IMR-90 (cell line): ENCODE measurements around the gene EIF5A2. TPM values are rescaled to one million over a fixed set of nuclear protein-coding genes. Genes with fewer than 3 reads are reported as not detected.

Source experiments
- ATAC-seq: fragments of 200-7000 bp; cut with Tn5 transposase; 2 replicates; pipeline ENCODE4 v1.9.1; 2020; ENCODE audit warnings: low read depth, mild to moderate bottlenecking, moderate library complexity
- BruUV-seq: library from RNA; stranded (reverse); fragments of 400-500 nt; replicated peaks from 2 replicates; lab custom pipeline; 2021; lab: Mats Ljungman, UMichigan
- CTCF ChIA-PET: fragments of 300-600 bp; formaldehyde crosslinking; extraction: SDS; loops from one replicate; lab custom pipeline; 2021; ENCODE audit warnings: antibody characterized with exemption; lab: Yijun Ruan, JAX
- POLR2A ChIA-PET: fragments of 300-600 bp; sonication (Branson Sonifier 250); formaldehyde crosslinking; loops from one replicate; lab custom pipeline; 2022; ENCODE audit warnings: antibody characterized with exemption; ENCODE audit not compliant: unreplicated experiment; lab: Charles Lee
- DNase-seq: peaks from one replicate; pipeline ENCODE4 v3.0.0; 2013
- H2AFZ ChIP-seq: replicated peaks from 2 replicates; pipeline ENCODE3; 2013; ENCODE audit warnings: low read length, mild to moderate bottlenecking; ENCODE audit not compliant: poor library complexity
- H2AK5ac ChIP-seq: 2 replicates; pipeline ENCODE4 v1.6.1; 2013; ENCODE audit warnings: low read depth, low read length, inconsistent platforms
- H2AK9ac ChIP-seq: replicated peaks from 2 replicates; pipeline ENCODE3; 2013; ENCODE audit warnings: mild to moderate bottlenecking, low read depth, low read length, moderate library complexity; ENCODE audit not compliant: poor library complexity
- H2BK120ac ChIP-seq: 2 replicates; pipeline ENCODE4 v1.6.1; 2013; ENCODE audit warnings: low read depth, low read length, inconsistent platforms
- H2BK15ac ChIP-seq: 3 replicates; pipeline ENCODE4 v1.6.1; 2013; ENCODE audit warnings: low read depth, low read length, inconsistent platforms
- H2BK20ac ChIP-seq: 2 replicates; pipeline ENCODE4 v1.6.1; 2013; ENCODE audit warnings: low read depth, mild to moderate bottlenecking, inconsistent platforms, low read length, moderate library complexity
- H2BK5ac ChIP-seq: 2 replicates; pipeline ENCODE4 v1.6.1; 2013; ENCODE audit warnings: mild to moderate bottlenecking, low read depth, low read length, inconsistent platforms; ENCODE audit not compliant: poor library complexity, severe bottlenecking
- H3K14ac ChIP-seq: replicated peaks from 2 replicates; pipeline ENCODE4 v1.6.1; 2013; ENCODE audit warnings: low read depth, low read length, inconsistent platforms
- H3K18ac ChIP-seq: 2 replicates; pipeline ENCODE4 v1.6.1; 2013; ENCODE audit warnings: low read depth, low read length, control low read depth
- H3K23ac ChIP-seq: 2 replicates; pipeline ENCODE4 v1.6.1; 2013; ENCODE audit warnings: low read depth, low read length, inconsistent platforms
- H3K27ac ChIP-seq: 2 replicates; pipeline ENCODE4 v1.5.1; 2013; ENCODE audit warnings: mild to moderate bottlenecking, control low read depth, low read length; ENCODE audit not compliant: insufficient read depth
- H3K27me3 ChIP-seq: 2 replicates; pipeline ENCODE4 v1.6.1; 2013; ENCODE audit warnings: low read length; ENCODE audit not compliant: control insufficient read depth, insufficient read depth
- H3K36me3 ChIP-seq: 2 replicates; pipeline ENCODE4 v1.6.1; 2013; ENCODE audit warnings: low read length, mixed read lengths; ENCODE audit not compliant: control insufficient read depth, insufficient read depth
- H3K4ac ChIP-seq: 2 replicates; pipeline ENCODE4 v1.6.1; 2013; ENCODE audit warnings: low read depth, low read length, inconsistent platforms
- H3K4me1 ChIP-seq: 2 replicates; pipeline ENCODE4 v1.6.1; 2013; ENCODE audit warnings: low read length, mixed read lengths; ENCODE audit not compliant: control insufficient read depth, insufficient read depth
- H3K4me2 ChIP-seq: 2 replicates; pipeline ENCODE4 v1.6.1; 2013; ENCODE audit warnings: low read depth, mild to moderate bottlenecking, control low read depth, low read length, moderate library complexity
- H3K4me3 ChIP-seq: 2 replicates; pipeline ENCODE4 v1.5.1; 2013; ENCODE audit warnings: low read depth, mild to moderate bottlenecking, control low read depth, low read length, moderate library complexity; ENCODE audit not compliant: insufficient read depth
- H3K56ac ChIP-seq: 2 replicates; pipeline ENCODE4 v1.6.1; 2013; ENCODE audit warnings: low read length, inconsistent platforms; ENCODE audit not compliant: insufficient read depth; ENCODE audit errors: extremely low read depth
- H3K79me1 ChIP-seq, 2 experiments: 2 replicates each; pipeline ENCODE4 v1.6.1; 2013; ENCODE audit warnings: low read length in 2 of 2, inconsistent platforms in 1 of 2, low read depth in 1 of 2
- H3K9ac ChIP-seq: 2 replicates; pipeline ENCODE4 v1.6.1; 2013; ENCODE audit warnings: low read depth, low read length, control low read depth
- H3K9me1 ChIP-seq: 2 replicates; pipeline ENCODE4 v1.6.1; 2013; ENCODE audit warnings: low read length, inconsistent platforms; ENCODE audit not compliant: insufficient read depth
- H3K9me3 ChIP-seq: 2 replicates; pipeline ENCODE4 v1.6.1; 2013; ENCODE audit warnings: low read length; ENCODE audit not compliant: control insufficient read depth, insufficient read depth
- H4K20me1 ChIP-seq: 2 replicates; pipeline ENCODE4 v1.6.1; 2013; ENCODE audit warnings: low read length, inconsistent platforms; ENCODE audit not compliant: insufficient read depth
- H4K5ac ChIP-seq: 2 replicates; pipeline ENCODE4 v1.6.1; 2013; ENCODE audit warnings: mild to moderate bottlenecking, low read depth, low read length, control low read depth
- H4K8ac ChIP-seq, 2 experiments: 2 replicates each; pipeline ENCODE4 v1.6.1; 2013; ENCODE audit warnings: low read depth in 2 of 2, low read length in 2 of 2, control low read depth in 1 of 2, inconsistent platforms in 1 of 2
- H4K91ac ChIP-seq: 2 replicates; pipeline ENCODE4 v1.6.1; 2013; ENCODE audit warnings: low read depth, low read length, inconsistent platforms; ENCODE audit not compliant: insufficient read depth
- MAFK ChIP-seq: IDR thresholded peaks from 2 replicates; pipeline ENCODE4 v1.6.1; 2012; ENCODE audit warnings: low read depth, low read length, improper control_type of control experiment
- RAD21 ChIP-seq: IDR thresholded peaks from 2 replicates; pipeline ENCODE4 v1.6.1; 2012; ENCODE audit warnings: low read length, improper control_type of control experiment
- WGBS, 2 experiments: methylation state at CpG; one replicate each; pipeline versions ENCODE4 v1.1.5 to v1.1.7; 2013; ENCODE audit warnings: missing lambda C conversion rate in 2 of 2; ENCODE audit not compliant: insufficient read length in 1 of 2; ENCODE audit errors: extremely low coverage in 2 of 2; 5-methylcytosine and 5-hydroxymethylcytosine counted together
- dilution Hi-C: fragments of 300-500 bp; cut with HindIII; formaldehyde crosslinking; loops from one replicate; pipeline ENCODE4 v1.14.3; 2018; ENCODE audit warnings: low sequenced_read_pairs; ENCODE audit not compliant: unreplicated experiment
- in situ Hi-C: fragments of 300-500 bp; cut with MboI; formaldehyde crosslinking; loops from 3 replicates; pipeline ENCODE4 v1.14.3; 2019; ENCODE audit warnings: low sequenced_read_pairs, inconsistent platforms, mixed read lengths
- intact Hi-C: fragments of 100-400 bp; cut with micrococcal nuclease; formaldehyde crosslinking; loops from 2 replicates; pipeline ENCODE4 v1.10.0; 2022
- polyA plus RNA-seq, 3 experiments: library from polyadenylated mRNA; depleted of rRNA; stranded (reverse); fragments of >200 nt; gene quantifications; 2 replicates each; pipeline ENCODE4 v1.2.3, GENCODE V29; 2012; ENCODE audit warnings: low replicate concordance in 1 of 3
- total RNA-seq: library from RNA; depleted of rRNA; stranded (reverse); fragments of >200 nt; gene quantifications from 2 replicates; pipeline ENCODE4 v1.2.3, GENCODE V29; 2012

The EIF5A2 gene
- total and polyA plus RNA-seq, 2 of the 4 experiments (the other 2 are of a cell fraction), result 7.7 to 7.8 TPM

DNA sequence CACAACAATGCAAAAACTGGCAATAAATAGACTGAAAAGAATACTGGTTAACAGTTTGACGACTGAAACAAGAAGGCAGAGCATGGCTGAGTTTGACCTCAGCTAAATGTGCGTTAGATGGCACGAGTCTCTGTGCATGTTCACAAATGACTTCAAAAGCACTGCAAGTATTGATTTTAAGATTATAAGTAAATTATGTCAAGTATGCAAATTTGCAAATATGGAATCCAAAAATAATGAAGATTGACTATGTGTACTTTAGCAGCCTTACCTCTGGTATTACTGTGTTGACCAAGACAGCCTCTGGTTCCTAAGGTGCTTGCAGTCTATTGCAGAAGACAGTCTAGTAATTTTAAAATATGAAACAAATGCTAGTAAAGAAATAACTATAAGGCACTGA, 2.6 kb upstream of the EIF5A2 start:
- no CpG with 5 or more reads among the region's 3 CpGs for WGBS, 2 experiments
- Histone ChIP-seq H3K9me1 (0 out of 2 replicates have a peak, but pooled peaks cover 3% of the 10 kb centered on the region), H2BK120ac (no peak overlapping the region), H2AK9ac (no peak overlapping the region), H2BK20ac (no peak overlapping the region), H3K36me3 (no peaks in the 10 kb centered on the region), H3K27me3 (no peaks in the 10 kb centered on the region), H3K4ac (no peak overlapping the region), H3K56ac (no peak overlapping the region), H3K14ac (no peak overlapping the region), H3K23ac (no peak overlapping the region), H3K4me3 (no peak overlapping the region), H2BK5ac (no peak overlapping the region), H3K9ac (no peak overlapping the region), H4K20me1 (peaks cover 3% of the 10 kb centered on the region; the same call in 1 of the 2 replicates), H2AFZ (no peak overlapping the region), H3K18ac (no peak overlapping the region), H3K79me1 (peaks cover 7% of the 10 kb centered on the region in 2 experiments; a peak in 3 of 4 replicates), H2BK15ac (no peak overlapping the region), H3K9me3 (peaks cover 7% of the 10 kb centered on the region), H4K91ac (no peak overlapping the region), H4K5ac (no peak overlapping the region), H3K4me2 (no peak overlapping the region), H4K8ac (no peak overlapping the region), H3K4me1 (peaks cover 7% of the 10 kb centered on the region), H3K27ac (no peak overlapping the region), H2AK5ac (no peak overlapping the region)
- no peak for ATAC-seq
- intact Hi-C loops, result no loop called here
- ChIA-PET CTCF (no interaction called here), POLR2A (no interaction called here)
- no TSS peak for BruUV-seq
- DNase-seq, result no peak
- dilution Hi-C loops, result no loop called here
- in situ Hi-C loops, result no loop called here
- TF ChIP-seq MAFK (peak; percentile 62), RAD21 (no peak)
